LNCaP clone FGC (cell line): Measurements from ENCODE around the gene NOA1.
A peak's percentile ranks its signal among the peaks of the same experiment; 100 is the strongest.

Experiments used
- DNase-seq: peaks from one replicate; pipeline ENCODE4 v3.0.0-alpha.2; 2011; ENCODE audit warnings: low read depth
- H3K4me3 ChIP-seq: 2 replicates; pipeline ENCODE4 v1.5.1; 2011; ENCODE audit warnings: mild to moderate bottlenecking, low read depth, low read length, control low read depth
- CTCF ChIP-seq: IDR thresholded peaks from 2 replicates; pipeline ENCODE4 v1.5.1; 2012; ENCODE audit warnings: mild to moderate bottlenecking; ENCODE audit not compliant: control insufficient read depth, insufficient read depth; ENCODE audit errors: extremely low read depth

NOA1 gene

GRCh38 chr4:56990109-56990905, 12.9 kb upstream of the NOA1 start:
- no peak for DNase-seq
- TF ChIP-seq CTCF: no peak
- no peak overlapping the region for H3K4me3 ChIP-seq

- DNase-seq: no peak
- no peak overlapping the region for H3K4me3 ChIP-seq
- TF ChIP-seq CTCF: no peak
These were observed 9.5 kb upstream of the NOA1 start for GRCh38 chr4:56986952-56987351.

- H3K4me3 ChIP-seq: no peak overlapping the region
- DNase-seq: no peak
- TF ChIP-seq CTCF: no peak
These were observed 8.8 kb upstream of the NOA1 start for GRCh38 chr4:56986192-56986591.

- H3K4me3 ChIP-seq: no peak overlapping the region
- TF ChIP-seq CTCF: no peak
- no peak for DNase-seq
These were observed 4.4 kb upstream of the NOA1 start for GRCh38 chr4:56981795-56982201.

- peak overlapping the region; percentile 100 for H3K4me3 ChIP-seq
- no peak for TF ChIP-seq CTCF
- no peak for DNase-seq
These were observed 2.1 kb upstream of the NOA1 start for GRCh38 chr4:56979421-56980072.

GRCh38 chr4:56978750-56979303, 1.4 kb upstream of the NOA1 start, which contains the start of gene POLR2B:
Gene POLR2B (plus strand): TSS chr4:56978896. CDS start chr4:56978986, 90 bp downstream.
- DNase-seq: peak; percentile 94

More at GRCh38 chr4:56978750-56979303, 1.4 kb upstream of the NOA1 start, which contains the start of gene POLR2B:
- no peak for TF ChIP-seq CTCF
- peak within 1 kb of the TSS; percentile 100 for H3K4me3 ChIP-seq
